Nephron progenitor cell (in vitro differentiated cells): Measurements from ENCODE around the gene LGALS12.

Experiments
- DNase-seq: peaks from one replicate; pipeline ENCODE4 v3.0.0; 2021
- H3K27ac Mint-ChIP-seq: 2 replicates; pipeline ENCODE4 v1.8.0; 2021; ENCODE audit warnings: mild to moderate bottlenecking, moderate library complexity, mixed read lengths
- H3K27me3 Mint-ChIP-seq: 2 replicates; pipeline ENCODE4 v1.8.0; 2021; ENCODE audit warnings: mild to moderate bottlenecking, low read depth, mixed read lengths; ENCODE audit not compliant: poor library complexity
- H3K36me3 Mint-ChIP-seq: 2 replicates; pipeline ENCODE4 v1.8.0; 2021; ENCODE audit warnings: low read depth, mixed read lengths
- H3K4me1 Mint-ChIP-seq: 2 replicates; pipeline ENCODE4 v1.8.0; 2021; ENCODE audit warnings: mixed read lengths
- H3K4me3 Mint-ChIP-seq: 2 replicates; pipeline ENCODE4 v1.8.0; 2021; ENCODE audit warnings: mild to moderate bottlenecking, moderate library complexity, mixed read lengths
- H3K9me3 Mint-ChIP-seq: 2 replicates; pipeline ENCODE4 v1.8.0; 2021; ENCODE audit warnings: mild to moderate bottlenecking, moderate library complexity, mixed read lengths
- TF ChIP-seq, protein P1 (sequence below): fragments of 200-600 bp; sonication (generic); IDR thresholded peaks from 2 replicates; pipeline ENCODE4 v1.5.0; 2021; ENCODE audit warnings: antibody characterized with exemption

Gene LGALS12, protein sequence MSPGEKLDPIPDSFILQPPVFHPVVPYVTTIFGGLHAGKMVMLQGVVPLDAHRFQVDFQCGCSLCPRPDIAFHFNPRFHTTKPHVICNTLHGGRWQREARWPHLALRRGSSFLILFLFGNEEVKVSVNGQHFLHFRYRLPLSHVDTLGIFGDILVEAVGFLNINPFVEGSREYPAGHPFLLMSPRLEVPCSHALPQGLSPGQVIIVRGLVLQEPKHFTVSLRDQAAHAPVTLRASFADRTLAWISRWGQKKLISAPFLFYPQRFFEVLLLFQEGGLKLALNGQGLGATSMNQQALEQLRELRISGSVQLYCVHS

GRCh38 chr11:63505857-63506528 lies at the start of gene LGALS12:
Gene LGALS12 (plus strand): TSS chr11:63506084. CDS start chr11:63506459, 375 bp downstream.
- no peak for DNase-seq
- Mint-ChIP-seq H3K9me3 (no peaks in the 10 kb centered on the region), H3K36me3 (no peaks in the 10 kb centered on the region), H3K27ac (no peak within 1 kb of the TSS), H3K4me3 (no peak within 1 kb of the TSS), H3K4me1 (peaks cover 20% of the 10 kb centered on the region), H3K27me3 (no peaks in the 10 kb centered on the region)
- TF ChIP-seq, protein P1, sequence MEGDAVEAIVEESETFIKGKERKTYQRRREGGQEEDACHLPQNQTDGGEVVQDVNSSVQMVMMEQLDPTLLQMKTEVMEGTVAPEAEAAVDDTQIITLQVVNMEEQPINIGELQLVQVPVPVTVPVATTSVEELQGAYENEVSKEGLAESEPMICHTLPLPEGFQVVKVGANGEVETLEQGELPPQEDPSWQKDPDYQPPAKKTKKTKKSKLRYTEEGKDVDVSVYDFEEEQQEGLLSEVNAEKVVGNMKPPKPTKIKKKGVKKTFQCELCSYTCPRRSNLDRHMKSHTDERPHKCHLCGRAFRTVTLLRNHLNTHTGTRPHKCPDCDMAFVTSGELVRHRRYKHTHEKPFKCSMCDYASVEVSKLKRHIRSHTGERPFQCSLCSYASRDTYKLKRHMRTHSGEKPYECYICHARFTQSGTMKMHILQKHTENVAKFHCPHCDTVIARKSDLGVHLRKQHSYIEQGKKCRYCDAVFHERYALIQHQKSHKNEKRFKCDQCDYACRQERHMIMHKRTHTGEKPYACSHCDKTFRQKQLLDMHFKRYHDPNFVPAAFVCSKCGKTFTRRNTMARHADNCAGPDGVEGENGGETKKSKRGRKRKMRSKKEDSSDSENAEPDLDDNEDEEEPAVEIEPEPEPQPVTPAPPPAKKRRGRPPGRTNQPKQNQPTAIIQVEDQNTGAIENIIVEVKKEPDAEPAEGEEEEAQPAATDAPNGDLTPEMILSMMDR: no peak

- no peak overlapping the region for H3K4me3 Mint-ChIP-seq
- H3K9me3 Mint-ChIP-seq: no peaks in the 10 kb centered on the region
- peak; percentile 13 for DNase-seq
- peaks cover 5% of the 10 kb centered on the region for H3K4me1 Mint-ChIP-seq
- H3K36me3 Mint-ChIP-seq: no peaks in the 10 kb centered on the region
- TF ChIP-seq, protein P1: no peak
- H3K27ac Mint-ChIP-seq: peak overlapping the region; percentile 61
- peaks cover 10% of the 10 kb centered on the region for H3K27me3 Mint-ChIP-seq
These were observed 46.3 kb upstream of the LGALS12 start for GRCh38 chr11:63459586-63459985.

DNA sequence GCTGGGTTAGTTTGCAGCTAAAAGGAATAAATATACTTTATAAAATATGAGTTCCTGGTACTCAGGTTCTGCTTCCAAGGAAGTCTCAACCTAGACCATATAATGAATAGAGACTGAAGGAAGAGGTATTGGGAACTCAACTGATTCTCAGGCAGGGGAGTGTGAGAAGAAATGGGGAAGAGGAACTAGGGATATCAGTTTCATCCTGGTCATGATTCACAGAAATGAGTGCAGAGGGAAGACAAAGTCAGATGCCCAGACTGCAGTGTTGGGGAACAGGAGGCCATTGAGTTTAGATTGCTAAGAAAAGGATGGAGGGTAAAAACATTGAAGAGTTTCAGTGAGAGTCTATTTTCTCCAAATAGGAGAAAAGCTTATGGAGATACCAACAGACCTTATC lies 43.7 kb upstream of the LGALS12 start:
- Mint-ChIP-seq H3K4me1 (no peaks in the 10 kb centered on the region), H3K9me3 (no peaks in the 10 kb centered on the region), H3K4me3 (no peak overlapping the region), H3K27me3 (peaks cover 14% of the 10 kb centered on the region), H3K27ac (no peak overlapping the region), H3K36me3 (no peaks in the 10 kb centered on the region)
- no peak for DNase-seq
- TF ChIP-seq, protein P1: no peak

- TF ChIP-seq, protein P1: no peak
- Mint-ChIP-seq H3K36me3 (no peaks in the 10 kb centered on the region), H3K9me3 (peaks cover 9% of the 10 kb centered on the region), H3K27ac (no peak overlapping the region), H3K4me1 (no peaks in the 10 kb centered on the region), H3K4me3 (no peak overlapping the region), H3K27me3 (peaks cover 14% of the 10 kb centered on the region)
- DNase-seq: no peak
These were observed 35.6 kb upstream of the LGALS12 start for GRCh38 chr11:63470311-63470710.

DNA sequence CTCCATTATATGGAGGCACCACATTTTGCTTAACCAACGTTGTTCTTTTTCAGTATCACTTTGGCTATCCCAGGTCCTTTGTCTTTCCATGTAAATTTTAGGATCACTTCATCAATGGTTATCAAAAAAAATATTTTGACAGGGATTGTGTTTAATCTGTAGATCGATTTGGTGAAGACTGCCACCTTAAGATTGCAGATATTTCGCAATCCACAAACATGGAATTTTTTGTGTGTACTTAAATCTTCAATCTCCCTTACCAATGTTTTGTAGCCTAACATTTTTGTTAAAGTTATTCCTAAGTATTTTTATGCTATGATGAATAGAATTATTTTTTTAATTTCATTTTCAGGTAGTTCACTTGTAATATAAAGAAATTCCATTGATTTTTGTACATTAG lies 33.5 kb upstream of the LGALS12 start:
- Mint-ChIP-seq H3K9me3 (peaks cover 21% of the 10 kb centered on the region), H3K27ac (no peak overlapping the region), H3K4me1 (no peaks in the 10 kb centered on the region), H3K27me3 (peaks cover 14% of the 10 kb centered on the region), H3K36me3 (no peaks in the 10 kb centered on the region), H3K4me3 (no peak overlapping the region)
- TF ChIP-seq, protein P1: no peak
- DNase-seq: no peak
